Mesenchymal stem cell (in vitro differentiated cells and primary cell): Measurements from ENCODE around the gene MKNK1.

ENCODE experiments used
- DNase-seq: peaks from one replicate; pipeline ENCODE4 v3.0.0-alpha.2; 2013
- H2AFZ ChIP-seq: one replicate; pipeline ENCODE4 v1.6.1; 2013; ENCODE audit warnings: low read depth, mild to moderate bottlenecking, control low read depth, inconsistent platforms, low read length, moderate library complexity
- H2AK5ac ChIP-seq: 2 replicates; pipeline ENCODE4 v1.6.1; 2013; ENCODE audit warnings: low read length, moderate library complexity, mild to moderate bottlenecking, inconsistent platforms; ENCODE audit not compliant: severe bottlenecking
- H2BK120ac ChIP-seq: one replicate; pipeline ENCODE4 v1.6.1; 2013; ENCODE audit warnings: low read depth, mild to moderate bottlenecking, inconsistent platforms, low read length, moderate library complexity
- H2BK12ac ChIP-seq, 2 experiments: one replicate each; pipeline ENCODE4 v1.6.1; 2013; ENCODE audit warnings: inconsistent platforms in 2 of 2, low read length in 2 of 2, mild to moderate bottlenecking in 2 of 2, moderate library complexity in 2 of 2, control low read depth in 1 of 2
- H2BK15ac ChIP-seq: one replicate; pipeline ENCODE4 v1.6.1; 2013; ENCODE audit warnings: mild to moderate bottlenecking, low read depth, inconsistent platforms; ENCODE audit not compliant: poor library complexity, severe bottlenecking
- H2BK5ac ChIP-seq: 2 replicates; pipeline ENCODE4 v1.6.1; 2013; ENCODE audit warnings: low read depth, mild to moderate bottlenecking, low read length, control low read depth, inconsistent platforms; ENCODE audit not compliant: poor library complexity, severe bottlenecking
- H3K14ac ChIP-seq, 2 experiments: one replicate each; pipeline ENCODE4 v1.6.1; 2013; ENCODE audit warnings: inconsistent platforms in 2 of 2, low read length in 2 of 2, control low read depth in 1 of 2, mild to moderate bottlenecking in 1 of 2, moderate library complexity in 1 of 2
- H3K18ac ChIP-seq, 2 experiments: one replicate each; pipeline ENCODE4 v1.6.1; 2013; ENCODE audit warnings: inconsistent platforms in 2 of 2, low read length in 2 of 2, control low read depth in 1 of 2, low read depth in 1 of 2, mild to moderate bottlenecking in 1 of 2
- H3K23ac ChIP-seq, 2 experiments: one replicate each; pipeline ENCODE4 v1.6.1; 2013; ENCODE audit warnings: inconsistent platforms in 2 of 2, low read length in 2 of 2, mild to moderate bottlenecking in 2 of 2, moderate library complexity in 2 of 2, control low read depth in 1 of 2
- H3K27ac ChIP-seq: 2 replicates; pipeline ENCODE4 v1.5.1; 2013; ENCODE audit warnings: mild to moderate bottlenecking, moderate library complexity, low read length, control low read depth, inconsistent platforms; ENCODE audit not compliant: poor library complexity, severe bottlenecking
- H3K27me3 ChIP-seq, 2 experiments: 2 replicates each; pipeline versions ENCODE4 v1.6.1 to v1.7.0; 2013; ENCODE audit warnings: low read length in 2 of 2, mild to moderate bottlenecking in 2 of 2, moderate library complexity in 2 of 2, control low read depth in 1 of 2, inconsistent platforms in 1 of 2; ENCODE audit not compliant: control insufficient read depth in 1 of 2, insufficient read depth in 1 of 2
- H3K36me3 ChIP-seq, 2 experiments: 2 replicates each; pipeline versions ENCODE4 v1.6.1 to v1.7.0; 2013; ENCODE audit warnings: low read length in 2 of 2, control low read depth in 1 of 2, inconsistent platforms in 1 of 2, low read depth in 1 of 2, mild to moderate bottlenecking in 1 of 2; ENCODE audit not compliant: insufficient read depth in 2 of 2, control insufficient read depth in 1 of 2
- H3K4ac ChIP-seq, 2 experiments: one replicate each; pipeline ENCODE4 v1.6.1; 2013; ENCODE audit warnings: inconsistent platforms in 2 of 2, low read length in 2 of 2, mild to moderate bottlenecking in 2 of 2, moderate library complexity in 2 of 2, control low read depth in 1 of 2, low read depth in 1 of 2
- H3K4me1 ChIP-seq: 2 replicates; pipeline ENCODE4 v1.6.1; 2013; ENCODE audit warnings: low read depth, low read length, control low read depth; ENCODE audit not compliant: control insufficient read depth, insufficient read depth
- H3K4me2 ChIP-seq: 2 replicates; pipeline ENCODE4 v1.6.1; 2013; ENCODE audit warnings: low read length, mild to moderate bottlenecking, inconsistent platforms; ENCODE audit not compliant: poor library complexity, severe bottlenecking
- H3K4me3 ChIP-seq, 2 experiments: 2 replicates each; pipeline versions ENCODE4 v1.5.1 to v1.7.0; 2013; ENCODE audit warnings: low read length in 2 of 2, mild to moderate bottlenecking in 2 of 2, control low read depth in 1 of 2, low read depth in 1 of 2; ENCODE audit not compliant: insufficient read depth in 1 of 2
- H3K79me1 ChIP-seq: replicated peaks from 2 replicates; pipeline ENCODE4 v1.6.1; 2013; ENCODE audit warnings: mild to moderate bottlenecking, control low read depth, low read length, inconsistent platforms; ENCODE audit not compliant: poor library complexity, severe bottlenecking
- H3K9ac ChIP-seq: 2 replicates; pipeline ENCODE4 v1.7.0; 2013; ENCODE audit warnings: mild to moderate bottlenecking, low read length, moderate library complexity
- H3K9me3 ChIP-seq: 2 replicates; pipeline ENCODE4 v1.7.0; 2013; ENCODE audit warnings: mild to moderate bottlenecking, low read length; ENCODE audit not compliant: control insufficient read depth
- H4K8ac ChIP-seq: one replicate; pipeline ENCODE4 v1.6.1; 2013; ENCODE audit warnings: inconsistent platforms, mild to moderate bottlenecking, low read length, moderate library complexity
- H4K91ac ChIP-seq: one replicate; pipeline ENCODE4 v1.6.1; 2013; ENCODE audit warnings: mild to moderate bottlenecking, low read length, inconsistent platforms
- WGBS: methylation state at CpG from one replicate; pipeline ENCODE4 v1.1.7; 2013; ENCODE audit warnings: mixed read lengths; 5-methylcytosine and 5-hydroxymethylcytosine counted together

Gene MKNK1

GRCh38 chr1:46520063-46520911 lies 83.8 kb downstream of the MKNK1 start:
- Histone ChIP-seq H3K27me3 (peaks cover 54% of the 10 kb centered on the region in 2 experiments), H2AFZ (no peak overlapping the region), H3K9me3 (no peaks in the 10 kb centered on the region), H2BK120ac (no peak overlapping the region), H3K4me3 (no peak overlapping the region), H2BK12ac (no peak overlapping the region), H3K4me2 (peak overlapping the region; percentile 12), H3K79me1 (no peaks in the 10 kb centered on the region), H3K4me1 (peaks cover 29% of the 10 kb centered on the region), H2BK15ac (no peak overlapping the region), H4K91ac (peak overlapping the region; percentile 62), H3K4ac (no peak overlapping the region), H3K9ac (no peak overlapping the region), H3K18ac (peak overlapping the region in 1 of 2 experiments; percentile 54), H3K27ac (peak overlapping the region; percentile 2), H2AK5ac (peak overlapping the region; percentile 84), H4K8ac (peak overlapping the region; percentile 82), H3K14ac (peak overlapping the region in 1 of 2 experiments; percentile 5), H3K23ac (no peak overlapping the region), H3K36me3 (no peaks in the 10 kb centered on the region), H2BK5ac (no peak overlapping the region)
- 22% methylated on average over 15 of the region's 15 CpGs for WGBS
- DNase-seq, result peak; percentile 72

GRCh38 chr1:46519209-46519608 lies 84.9 kb downstream of the MKNK1 start:
- WGBS, result 78% methylated on average over 4 of the region's 4 CpGs
- Histone ChIP-seq H3K14ac (no peak overlapping the region), H3K36me3 (no peaks in the 10 kb centered on the region), H3K9ac (no peak overlapping the region), H2AK5ac (no peak overlapping the region), H3K4me3 (no peak overlapping the region), H2BK15ac (no peak overlapping the region), H3K23ac (no peak overlapping the region), H4K91ac (no peak overlapping the region), H3K79me1 (no peaks in the 10 kb centered on the region), H2BK12ac (no peak overlapping the region), H3K4me1 (peaks cover 29% of the 10 kb centered on the region), H3K27ac (no peak overlapping the region), H2AFZ (no peak overlapping the region), H3K4ac (no peak overlapping the region), H2BK120ac (no peak overlapping the region), H4K8ac (no peak overlapping the region), H3K18ac (no peak overlapping the region), H2BK5ac (no peak overlapping the region), H3K4me2 (no peak overlapping the region), H3K27me3 (peaks cover 54% of the 10 kb centered on the region in 2 experiments), H3K9me3 (no peaks in the 10 kb centered on the region)
- no peak for DNase-seq

GRCh38 chr1:46517932-46518498 lies 86.1 kb downstream of the MKNK1 start:
- no peaks in the 10 kb centered on the region for H3K36me3 ChIP-seq
- no peak overlapping the region for H3K18ac ChIP-seq
- no peak overlapping the region for H3K9ac ChIP-seq
- no peak for DNase-seq
- no peak overlapping the region for H2BK12ac ChIP-seq
- H3K23ac ChIP-seq, result no peak overlapping the region
- H2BK5ac ChIP-seq, result no peak overlapping the region
- no peak overlapping the region for H3K4me2 ChIP-seq
- no peak overlapping the region for H2AFZ ChIP-seq
- 50% methylated on average over 4 of the region's 4 CpGs for WGBS
- no peak overlapping the region for H4K8ac ChIP-seq
- H3K4me1 ChIP-seq, result peaks cover 29% of the 10 kb centered on the region
- no peak overlapping the region for H2BK120ac ChIP-seq
- no peak overlapping the region for H3K4ac ChIP-seq
- no peaks in the 10 kb centered on the region for H3K79me1 ChIP-seq
- H3K9me3 ChIP-seq, result no peaks in the 10 kb centered on the region
- no peak overlapping the region for H4K91ac ChIP-seq
- no peak overlapping the region for H3K4me3 ChIP-seq
- H3K27ac ChIP-seq, result no peak overlapping the region
- H2BK15ac ChIP-seq, result no peak overlapping the region
- no peak overlapping the region for H2AK5ac ChIP-seq
- H3K14ac ChIP-seq, result no peak overlapping the region
- peaks cover 58 to 60% of the 10 kb centered on the region in 2 experiments for H3K27me3 ChIP-seq

GRCh38 chr1:46517010-46517600 lies 87.0 kb downstream of the MKNK1 start:
- H3K27ac ChIP-seq, result no peak overlapping the region
- no peak overlapping the region for H3K23ac ChIP-seq
- H4K91ac ChIP-seq, result no peak overlapping the region
- H2BK120ac ChIP-seq, result no peak overlapping the region
- no peak overlapping the region for H3K9ac ChIP-seq
- no peak overlapping the region for H4K8ac ChIP-seq
- WGBS, result 5% methylated on average over 10 of the region's 10 CpGs
- no peaks in the 10 kb centered on the region for H3K79me1 ChIP-seq
- H3K36me3 ChIP-seq, result no peaks in the 10 kb centered on the region
- H3K4ac ChIP-seq, result no peak overlapping the region
- peaks cover 22% of the 10 kb centered on the region for H3K4me1 ChIP-seq
- H3K18ac ChIP-seq, result no peak overlapping the region
- no peak overlapping the region for H2AK5ac ChIP-seq
- H3K14ac ChIP-seq, result no peak overlapping the region
- H2AFZ ChIP-seq, result no peak overlapping the region
- peak overlapping the region; percentile 38 for H3K4me2 ChIP-seq
- no peaks in the 10 kb centered on the region for H3K9me3 ChIP-seq
- no peak overlapping the region for H2BK15ac ChIP-seq
- no peak overlapping the region for H2BK12ac ChIP-seq
- H3K4me3 ChIP-seq, result no peak overlapping the region
- H3K27me3 ChIP-seq, result peaks cover 63 to 64% of the 10 kb centered on the region in 2 experiments
- DNase-seq, result no peak
- no peak overlapping the region for H2BK5ac ChIP-seq
